NCI-H128 (cell line): ENCODE data around the gene SIAH2.

Source experiments
- DNase-seq: peaks from one replicate; lab custom pipeline; 2025; ENCODE audit not compliant: unreplicated experiment; lab: John Stamatoyannopoulos, UW

Gene SIAH2

GRCh38 chr3:150749255-150749654 is 13.7 kb downstream of the SIAH2 start:
- no peak for DNase-seq

GRCh38 chr3:150748684-150749047 is 14.3 kb downstream of the SIAH2 start:
- no peak for DNase-seq

- no peak for DNase-seq
Observed at GRCh38 chr3:150747886-150748683, 14.9 kb downstream of the SIAH2 start.

- DNase-seq = no peak
Observed at GRCh38 chr3:150746791-150747590, 16.0 kb downstream of the SIAH2 start.

GRCh38 chr3:150745832-150746231 is 17.1 kb downstream of the SIAH2 start:
- no peak for DNase-seq

GRCh38 chr3:150744919-150745211 is 18.1 kb downstream of the SIAH2 start:
- DNase-seq = no peak

GRCh38 chr3:150744041-150744918 is 18.7 kb downstream of the SIAH2 start:
- DNase-seq = no peak

- DNase-seq = no peak
Observed at GRCh38 chr3:150743508-150743907, 19.5 kb downstream of the SIAH2 start.

- no peak for DNase-seq
Observed at GRCh38 chr3:150742679-150743078, 20.3 kb downstream of the SIAH2 start.

- no peak for DNase-seq
Observed at GRCh38 chr3:150742141-150742523, 20.8 kb downstream of the SIAH2 start.

- DNase-seq = no peak
Observed at GRCh38 chr3:150741497-150742140, 21.4 kb downstream of the SIAH2 start.

- no peak for DNase-seq
Observed at GRCh38 chr3:150740733-150741496, 22.1 kb downstream of the SIAH2 start.

GRCh38 chr3:150739877-150740645 is 22.9 kb downstream of the SIAH2 start:
- DNase-seq = no peak

- DNase-seq = no peak
Observed at GRCh38 chr3:150739200-150739863, 23.6 kb downstream of the SIAH2 start.

GRCh38 chr3:150738688-150739087 is 24.3 kb downstream of the SIAH2 start:
- DNase-seq = no peak

- no peak for DNase-seq
Observed at GRCh38 chr3:150737874-150738679, 24.9 kb downstream of the SIAH2 start.

GRCh38 chr3:150736903-150737832 is 25.8 kb downstream of the SIAH2 start:
- DNase-seq = no peak
